GM10847 (cell line): Measurements from ENCODE around the gene ERBIN.

Experiments used
- POLR2A ChIP-seq: IDR thresholded peaks from 2 replicates; pipeline ENCODE4 v1.6.1; 2011; ENCODE audit not compliant: insufficient read length; ENCODE audit errors: extremely low read depth

Gene ERBIN

GRCh38 chr5:65984098-65984885, 57.9 kb downstream of the ERBIN start:
- TF ChIP-seq POLR2A: no peak

- no peak for TF ChIP-seq POLR2A
Measured at GRCh38 chr5:65986050-65986451, 59.7 kb downstream of the ERBIN start.

- TF ChIP-seq POLR2A: no peak
Measured at GRCh38 chr5:65986796-65987195, 60.4 kb downstream of the ERBIN start.

GRCh38 chr5:65987982-65988381, 61.6 kb downstream of the ERBIN start:
- TF ChIP-seq POLR2A: no peak

GRCh38 chr5:65989158-65989557, 62.8 kb downstream of the ERBIN start:
- TF ChIP-seq POLR2A: no peak

- TF ChIP-seq POLR2A: no peak
Measured at GRCh38 chr5:65992630-65993029, 66.3 kb downstream of the ERBIN start.

- no peak for TF ChIP-seq POLR2A
Measured at GRCh38 chr5:65994117-65994786, 67.9 kb downstream of the ERBIN start.

- no peak for TF ChIP-seq POLR2A
Measured at GRCh38 chr5:65999061-65999723, 72.8 kb downstream of the ERBIN start.

- TF ChIP-seq POLR2A: no peak
Measured at GRCh38 chr5:66001952-66002351, 75.6 kb downstream of the ERBIN start.

- TF ChIP-seq POLR2A: no peak
Measured at GRCh38 chr5:66002415-66002814, 76.0 kb downstream of the ERBIN start.

GRCh38 chr5:66004216-66004615, 77.8 kb downstream of the ERBIN start:
- no peak for TF ChIP-seq POLR2A

GRCh38 chr5:66009277-66009676, 82.9 kb downstream of the ERBIN start:
- no peak for TF ChIP-seq POLR2A

GRCh38 chr5:66010476-66010875, 84.1 kb downstream of the ERBIN start:
- no peak for TF ChIP-seq POLR2A

- no peak for TF ChIP-seq POLR2A
Measured at GRCh38 chr5:66012271-66012670, 85.9 kb downstream of the ERBIN start.

GRCh38 chr5:66013397-66013796, 87.0 kb downstream of the ERBIN start:
- no peak for TF ChIP-seq POLR2A

GRCh38 chr5:66013906-66014305, 87.5 kb downstream of the ERBIN start:
- no peak for TF ChIP-seq POLR2A
